Heart right ventricle (tissue), 16 donors: ENCODE results near the gene SRSF3. TPM values are rescaled to one million over a fixed set of nuclear protein-coding genes. Genes with fewer than 3 reads are reported as not detected.
A peak's percentile ranks its signal among the peaks of the same experiment; 100 is the strongest.

ENCODE experiments used
- ATAC-seq, 8 donors: fragments of 200-7000 bp; cut with Tn5 transposase; one replicate each; pipeline ENCODE4 v1.9.1; 2020; ENCODE audit warnings: mild to moderate bottlenecking in 8 of 8, moderate library complexity in 8 of 8, moderate number of reproducible peaks in 1 of 8
- DNase-seq, 2 donors: peaks; one replicate each; pipeline ENCODE4 v3.0.0-alpha.2; 2020
- H3K27ac ChIP-seq, 10 donors: fragments of 200-600 bp; sonication (generic) in 2 of 10; one replicate each; pipeline versions ENCODE4 v1.5.0 to v1.8.0; 2020 to 2022; ENCODE audit warnings: mild to moderate bottlenecking in 3 of 10
- H3K27me3 ChIP-seq, 7 donors: fragments of 200-600 bp; one replicate each; pipeline ENCODE4 v1.8.0; 2021 to 2022; ENCODE audit warnings: mild to moderate bottlenecking in 2 of 7
- H3K36me3 ChIP-seq, 9 donors: fragments of 200-600 bp; sonication (generic) in 1 of 9; one replicate each; pipeline versions ENCODE4 v1.5.0 to v1.8.0; 2020 to 2022; ENCODE audit warnings: mild to moderate bottlenecking in 2 of 9
- H3K4me1 ChIP-seq, 9 donors: fragments of 200-600 bp; sonication (generic) in 1 of 9; one replicate each; pipeline versions ENCODE4 v1.5.0 to v1.8.0; 2020 to 2022; ENCODE audit warnings: mild to moderate bottlenecking in 4 of 9
- H3K4me3 ChIP-seq, 10 donors: fragments of 200-600 bp; sonication (generic) in 2 of 10; one replicate each; pipeline versions ENCODE4 v1.5.0 to v1.8.0; 2020 to 2022; ENCODE audit warnings: mild to moderate bottlenecking in 7 of 10, moderate library complexity in 2 of 10
- H3K9me3 ChIP-seq, 11 donors: fragments of 200-600 bp in 10 of 11; sonication (generic) in 2 of 11; one replicate each; pipeline versions ENCODE4 v1.5.0 to v1.8.0; 2013 to 2022; ENCODE audit warnings: mild to moderate bottlenecking in 2 of 11, control low read depth in 1 of 11, moderate library complexity in 1 of 11
- CTCF ChIP-seq, 9 donors: fragments of 200-600 bp; sonication (generic) in 2 of 9; IDR thresholded peaks; one replicate each; pipeline versions ENCODE4 v1.5.0 to v1.8.0; 2021 to 2022; ENCODE audit warnings: antibody characterized with exemption in 9 of 9, mild to moderate bottlenecking in 5 of 9, moderate library complexity in 1 of 9
- WGBS, 2 donors: extraction: QIAGEN DNeasy Blood & Tissue Kit; methylation state at CpG; one replicate each; pipeline ENCODE4 v1.1.7; 2013; ENCODE audit warnings: inconsistent platforms in 1 of 2; 5-methylcytosine and 5-hydroxymethylcytosine counted together
- intact Hi-C, 10 donors: fragments of 100-400 bp; cut with DNase I; formaldehyde crosslinking; loops; one replicate each; pipeline versions ENCODE4 v1.11.1 to v1.14.2; 2022
- polyA plus RNA-seq, 2 donors: library from polyadenylated mRNA; stranded (reverse); fragments of 200-250 nt; gene quantifications; one replicate each; pipeline ENCODE4 v1.2.3, GENCODE V29; 2013
- total RNA-seq, 10 donors: library from RNA; stranded (reverse); fragmentation: NEBNext Ultra II Directional in 3 of 10; extraction: Animal tissue kit (Norgen Biotek cat#: 25700) in 3 of 10; gene quantifications; one replicate each; pipeline versions ENCODE4 v1.2.1 to v1.2.4, GENCODE V29; 2021 to 2023
- donor health status: Arrhythmogenic right ventricular cardiomyopathy.
- donor health status: ischemic (EF 13 %, LVEDD 7.1; RV severe dilation, severe dysfunction).
- donor health status: healthy with polysubstance abuse.
- donor health status: DM: no; HTN: yes; CAD: no.
- donor health status: DM: no; HTN: no; CAD: no.
- donor health status: ischemic (EF 25% LVEDD 6.9; RV normal size, moderate dysfunction).
- donor health status: ischemic (EF 25% LVEDD 5.7; RV mildly dilated, moderate dysfunction).
- donor health status: healthy.
- donor health status: DM: yes; HTN: yes; CAD: no.
- donor health status: Ischemic cardiomyopathy.
- donor health status: ischemic (EF 35%, LVEDD 5.7; RV mildly dilated, moderate dysfunction).
- donor health status: nonischemic (EF 11% LVEDD 7.7; RV severe dilation, severe dysfunction).
- donor health status: DM: yes; HTN: yes; CAD: no.
- donor health status: PGD.
- donor health status: ischemic (EF 29% LVEDD 5.4; RV normal size, mild dysfunction).
- donor health status: nonischemic (EF 23%, LVEDD 6.1; RV moderate dilation, normal function).

Gene SRSF3
- total and polyA plus RNA-seq, 12 donors, result 105 to 196 (median 131) TPM

- no peaks in the 10 kb centered on the region for H3K9me3 ChIP-seq
- no peak for TF ChIP-seq CTCF (IDR thresholded peaks at IDR 0.05)
- ATAC-seq, result peak; percentile 8 to 41 (median 19)
- peak; percentile 22 to 50 for DNase-seq
- H3K27me3 ChIP-seq, result no peaks in the 10 kb centered on the region
- intact Hi-C loops, result loop anchor here in 9 of 10 donors (1.0 to 10.0 kb wide), 9 partner anchors 46 to 171 kb away; partner anchors contain the start of genes STK38 (in 8 of the 9), KCTD20 (in 3 of the 9) and PXT1 (in 3 of the 9)
- 2 to 7% methylated on average over 15 of the region's 15 CpGs for WGBS, 2 donors
- H3K4me3 ChIP-seq, result peak overlapping the region; percentile 48 to 89 (median 73)
- peak overlapping the region; percentile 89 to 99 (median 98) for H3K27ac ChIP-seq
- H3K4me1 ChIP-seq, result peaks cover 9 to 38% (median 30%) of the 10 kb centered on the region in 9 donors
- peaks cover 0 to 22% (median 16%) of the 10 kb centered on the region in 9 donors for H3K36me3 ChIP-seq
Measured at GRCh38 chr6:36593569-36594028, 563 bp upstream of the SRSF3 start.

GRCh38 chr6:36594816-36595643, 868 bp downstream of the SRSF3 start:
- ATAC-seq (peak in 5 of 8 donors; percentile 30 to 67 (median 61)), DNase-seq (peak in 1 of 2 donors; percentile 66)
- intact Hi-C loops, result loop anchor here in 9 of 10 donors (1.0 to 10.0 kb wide), 9 partner anchors 48 to 173 kb away; partner anchors contain the start of genes STK38 (in 8 of the 9), KCTD20 (in 5 of the 9) and PXT1 (in 5 of the 9)
- peak overlapping the region; percentile 48 to 89 (median 73) for H3K4me3 ChIP-seq
- H3K36me3 ChIP-seq, result peaks cover 0 to 36% (median 29%) of the 10 kb centered on the region in 9 donors
- TF ChIP-seq CTCF (IDR thresholded peaks at IDR 0.05), result no peak
- H3K4me1 ChIP-seq, result peaks cover 18 to 52% (median 45%) of the 10 kb centered on the region in 9 donors
- H3K9me3 ChIP-seq, result no peaks in the 10 kb centered on the region
- 0 to 1% methylated on average over 15 of the region's 15 CpGs for WGBS, 2 donors
- no peaks in the 10 kb centered on the region for H3K27me3 ChIP-seq
- H3K27ac ChIP-seq, result peak overlapping the region; percentile 89 to 99 (median 98)

DNA sequence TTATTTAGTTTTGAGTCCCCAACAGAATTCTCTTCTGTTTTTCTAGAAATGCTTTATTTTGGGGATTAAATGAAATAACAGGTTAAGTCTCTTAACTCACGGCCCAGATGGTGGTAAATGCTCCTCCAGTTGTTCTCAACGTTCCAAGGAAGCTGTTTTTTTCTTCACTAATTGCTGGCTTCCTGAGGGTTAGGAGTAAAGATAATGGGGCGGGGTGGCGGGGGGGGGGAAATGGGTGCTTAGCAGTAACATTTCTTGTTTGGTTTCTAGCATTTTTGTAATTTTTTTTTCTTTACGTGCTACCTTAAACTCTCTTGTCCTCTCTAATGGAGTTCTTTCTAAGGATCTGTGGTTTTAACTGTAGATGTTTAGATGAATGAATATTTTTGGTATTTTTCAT, 2.2 kb downstream of the SRSF3 start:
- peaks cover 22 to 65% (median 58%) of the 10 kb centered on the region in 9 donors for H3K4me1 ChIP-seq
- peak overlapping the region in 9 of 10 donors; percentile 53 to 99 (median 98) for H3K27ac ChIP-seq
- intact Hi-C loops, result loop anchor here in 6 of 10 donors (5.0 to 10.0 kb wide), 4 partner anchors 52 to 172 kb away; partner anchors contain the start of genes KCTD20 (in 4 of the 6), PXT1 (in 4 of the 6) and STK38 (in 2 of the 6)
- TF ChIP-seq CTCF (IDR thresholded peaks at IDR 0.05), result no peak
- ATAC-seq (no peak), DNase-seq (no peak)
- H3K9me3 ChIP-seq, result no peaks in the 10 kb centered on the region
- peaks cover 0 to 49% (median 42%) of the 10 kb centered on the region in 9 donors for H3K36me3 ChIP-seq
- H3K27me3 ChIP-seq, result no peaks in the 10 kb centered on the region
- 1% methylated on average over 5 of the region's 5 CpGs for WGBS, 2 donors
- peak overlapping the region; percentile 48 to 89 (median 73) for H3K4me3 ChIP-seq

DNA sequence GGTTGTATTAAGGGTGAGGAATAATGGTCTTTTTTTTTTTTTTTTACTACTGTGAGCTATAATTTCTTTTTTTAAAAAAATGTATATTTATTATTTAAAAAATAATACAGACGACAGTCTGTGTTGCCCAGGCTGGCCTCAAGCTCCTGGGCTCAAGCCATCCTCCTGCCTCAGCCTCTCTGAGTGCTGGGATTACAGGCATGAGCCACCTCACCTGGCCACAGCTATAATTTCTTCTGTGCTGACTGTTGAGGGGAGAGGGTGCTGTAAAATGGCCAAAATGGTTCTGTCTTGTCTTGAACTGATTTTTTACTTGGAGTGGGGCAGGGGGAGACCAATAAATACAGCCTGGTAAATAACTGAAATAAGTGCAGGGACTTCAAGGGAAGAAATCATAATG, 3.6 kb downstream of the SRSF3 start:
- no peaks in the 10 kb centered on the region for H3K9me3 ChIP-seq
- H3K27ac ChIP-seq, result peak overlapping the region in 3 of 10 donors; percentile 7 to 36 (median 16)
- intact Hi-C loops, result loop anchor here in 6 of 10 donors (5.0 to 10.0 kb wide), 4 partner anchors 53 to 173 kb away; partner anchors contain the start of genes KCTD20 (in 4 of the 6), PXT1 (in 4 of the 6) and STK38 (in 2 of the 6)
- WGBS, 2 donors, result 5 to 11% methylated on average over 1 of the region's 1 CpG
- peaks cover 22 to 76% (median 72%) of the 10 kb centered on the region in 9 donors for H3K4me1 ChIP-seq
- H3K4me3 ChIP-seq, result peak overlapping the region in 9 of 10 donors; percentile 48 to 89 (median 73)
- DNase-seq (no peak), ATAC-seq (no peak)
- no peak for TF ChIP-seq CTCF (IDR thresholded peaks at IDR 0.05)
- peaks cover 0 to 63% (median 52%) of the 10 kb centered on the region in 9 donors for H3K36me3 ChIP-seq
- H3K27me3 ChIP-seq, result no peaks in the 10 kb centered on the region
